ENCODE results near the gene RPP25L. TPM values are rescaled to one million over a fixed set of nuclear protein-coding genes. Genes with fewer than 3 reads are reported as not detected.

RPP25L gene
- polyA plus RNA-seq, 1 experiment: 38.8 TPM

DNA sequence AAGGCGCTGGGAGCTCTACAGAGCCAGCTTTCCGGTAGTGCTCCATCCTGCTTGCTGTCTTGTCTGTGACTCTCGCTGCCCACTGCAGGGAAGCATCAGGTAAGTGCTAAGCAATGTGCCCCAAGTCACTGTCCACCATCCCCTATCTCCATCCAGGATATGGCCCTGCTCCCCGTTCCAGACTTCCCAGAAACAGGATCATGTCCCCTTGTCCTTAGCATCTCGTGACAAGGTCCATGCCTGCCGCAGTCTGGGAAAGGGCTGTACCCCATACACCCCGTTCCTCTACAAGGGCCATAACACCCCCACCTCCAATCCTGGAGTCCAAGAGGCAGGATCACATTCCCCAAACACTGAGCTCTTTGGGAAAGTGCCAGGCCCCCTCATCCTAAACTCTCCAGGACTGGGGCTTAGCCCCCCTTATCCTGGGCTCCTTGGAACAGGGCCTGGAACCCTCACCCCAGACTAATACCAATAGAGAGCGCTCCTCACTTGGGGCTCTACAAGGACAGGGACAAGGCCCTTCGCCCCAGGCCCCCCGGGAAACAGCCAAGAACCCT, 566 bp downstream of the RPP25L start:
- TF ChIP-seq, protein P1, sequence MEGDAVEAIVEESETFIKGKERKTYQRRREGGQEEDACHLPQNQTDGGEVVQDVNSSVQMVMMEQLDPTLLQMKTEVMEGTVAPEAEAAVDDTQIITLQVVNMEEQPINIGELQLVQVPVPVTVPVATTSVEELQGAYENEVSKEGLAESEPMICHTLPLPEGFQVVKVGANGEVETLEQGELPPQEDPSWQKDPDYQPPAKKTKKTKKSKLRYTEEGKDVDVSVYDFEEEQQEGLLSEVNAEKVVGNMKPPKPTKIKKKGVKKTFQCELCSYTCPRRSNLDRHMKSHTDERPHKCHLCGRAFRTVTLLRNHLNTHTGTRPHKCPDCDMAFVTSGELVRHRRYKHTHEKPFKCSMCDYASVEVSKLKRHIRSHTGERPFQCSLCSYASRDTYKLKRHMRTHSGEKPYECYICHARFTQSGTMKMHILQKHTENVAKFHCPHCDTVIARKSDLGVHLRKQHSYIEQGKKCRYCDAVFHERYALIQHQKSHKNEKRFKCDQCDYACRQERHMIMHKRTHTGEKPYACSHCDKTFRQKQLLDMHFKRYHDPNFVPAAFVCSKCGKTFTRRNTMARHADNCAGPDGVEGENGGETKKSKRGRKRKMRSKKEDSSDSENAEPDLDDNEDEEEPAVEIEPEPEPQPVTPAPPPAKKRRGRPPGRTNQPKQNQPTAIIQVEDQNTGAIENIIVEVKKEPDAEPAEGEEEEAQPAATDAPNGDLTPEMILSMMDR (IDR thresholded peaks at IDR 0.05; ENCODE audit: insufficient read depth, low read depth, low read length): no peak
- CTCF ChIA-PET: interaction anchor here (1.1 to 5.9 kb wide), 6 partner anchors 9 to 91 kb away, joined by 4 to 112 read pairs (median 8); partner anchors contain the start of genes DCTN3 and SIGMAR1
- Histone ChIP-seq H3K4me3 (ENCODE audit: low read depth, low read length) (peak overlapping the region; percentile 70), H3K36me3 (ENCODE audit: control insufficient read depth, insufficient read depth, low read length) (peaks cover 3% of the 10 kb centered on the region), H3K27me3 (ENCODE audit: control insufficient read depth, insufficient read depth, low read length) (no peaks in the 10 kb centered on the region)
- DNase-seq (ENCODE audit: low read depth): no peak
- POLR2A ChIA-PET: no interaction called here

DNA sequence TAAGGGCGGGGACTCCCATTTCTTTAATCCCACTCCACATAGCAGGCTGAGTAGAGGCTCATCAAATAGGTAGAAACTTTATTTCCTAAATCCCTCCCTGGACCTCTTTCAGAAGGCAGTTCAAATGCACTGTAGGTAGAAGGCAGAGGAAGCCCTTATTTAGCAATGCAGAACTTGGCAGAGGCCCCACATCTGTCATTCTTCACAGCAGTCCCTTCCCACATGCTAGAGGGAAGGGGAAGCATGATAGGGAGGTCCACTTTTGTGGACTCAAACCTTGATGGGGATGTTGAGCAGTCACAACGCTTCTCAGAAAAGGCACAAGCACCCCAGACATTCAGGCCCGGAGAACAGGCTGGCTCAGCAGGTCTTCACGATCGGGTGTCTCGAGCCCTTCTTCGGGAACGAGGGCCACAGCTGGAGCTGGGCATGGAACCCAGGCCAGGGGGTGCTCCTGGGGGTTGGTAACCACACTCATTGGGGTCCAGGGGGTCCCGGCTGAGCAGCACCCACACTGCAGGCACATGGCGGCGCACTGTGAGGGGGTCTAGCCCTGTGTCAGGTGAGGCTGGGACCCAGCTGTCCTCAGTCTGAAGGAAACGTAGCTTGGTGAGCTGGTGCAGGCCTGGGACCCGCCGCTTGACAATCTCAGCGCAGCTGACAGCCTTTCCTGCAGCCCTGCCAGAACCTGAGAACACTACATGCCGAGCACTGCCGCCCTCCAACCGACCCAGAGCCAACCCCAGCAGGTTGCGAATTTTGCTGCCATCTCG, 1.3 kb downstream of the RPP25L start:
- Histone ChIP-seq H3K27me3 (ENCODE audit: control insufficient read depth, insufficient read depth, low read length) (no peaks in the 10 kb centered on the region), H3K4me3 (ENCODE audit: low read depth, low read length) (no peak overlapping the region), H3K36me3 (ENCODE audit: control insufficient read depth, insufficient read depth, low read length) (no peaks in the 10 kb centered on the region; the same call in 1 of the 2 replicates)
- CTCF ChIA-PET: interaction anchor here (1.1 to 5.9 kb wide), 6 partner anchors 8 to 92 kb away, joined by 4 to 112 read pairs (median 8); partner anchors contain the start of genes DCTN3 and SIGMAR1
- no peak for DNase-seq (ENCODE audit: low read depth)
- POLR2A ChIA-PET: no interaction called here
- TF ChIP-seq, protein P1 (IDR thresholded peaks at IDR 0.05; ENCODE audit: insufficient read depth, low read depth, low read length): no peak

DNA sequence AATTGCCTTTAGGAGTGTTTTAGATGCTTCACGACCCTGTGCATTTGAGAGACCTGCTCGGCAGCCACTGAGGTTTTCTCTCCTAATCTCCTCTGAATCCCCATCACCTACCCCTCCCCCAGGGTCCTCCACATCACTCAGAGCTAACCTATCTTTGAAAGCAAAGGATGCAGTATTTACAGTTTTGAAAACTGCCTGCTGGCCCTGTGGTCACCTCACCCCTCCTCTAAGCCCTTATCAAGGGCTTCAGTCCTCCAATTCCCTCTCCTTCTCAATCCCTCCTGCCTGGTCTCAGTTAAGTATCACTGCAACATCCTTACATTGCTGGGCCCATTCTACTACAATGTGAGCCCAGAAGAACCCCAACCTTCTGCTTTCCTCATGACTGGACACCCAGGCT, 4.6 kb downstream of the RPP25L start:
- no peak overlapping the region for H3K4me3 ChIP-seq (ENCODE audit: low read depth, low read length)
- H3K27me3 ChIP-seq (ENCODE audit: control insufficient read depth, insufficient read depth, low read length): peaks cover 4% of the 10 kb centered on the region
- TF ChIP-seq, protein P1 (IDR thresholded peaks at IDR 0.05; ENCODE audit: insufficient read depth, low read depth, low read length): no peak
- CTCF ChIA-PET: interaction anchor here (0.6 to 5.3 kb wide), 4 partner anchors 16 to 59 kb away, joined by 3 to 26 read pairs (median 3); no protein-coding TSS in a partner anchor
- no peaks in the 10 kb centered on the region for H3K36me3 ChIP-seq (ENCODE audit: control insufficient read depth, insufficient read depth, low read length)
- POLR2A ChIA-PET: no interaction called here
- DNase-seq (ENCODE audit: low read depth): no peak

GRCh38 chr9:34606905-34607304, 5.0 kb downstream of the RPP25L start:
- no peak for DNase-seq (ENCODE audit: low read depth)
- Histone ChIP-seq H3K4me3 (ENCODE audit: low read depth, low read length) (no peak overlapping the region), H3K27me3 (ENCODE audit: control insufficient read depth, insufficient read depth, low read length) (peaks cover 4% of the 10 kb centered on the region), H3K36me3 (ENCODE audit: control insufficient read depth, insufficient read depth, low read length) (no peaks in the 10 kb centered on the region)
- POLR2A ChIA-PET: no interaction called here
- TF ChIP-seq, protein P1 (IDR thresholded peaks at IDR 0.05; ENCODE audit: insufficient read depth, low read depth, low read length): no peak
- CTCF ChIA-PET: interaction anchor here (1.0 to 5.3 kb wide), 4 partner anchors 12 to 59 kb away, joined by 3 to 26 read pairs (median 3); no protein-coding TSS in a partner anchor

- ChIA-PET POLR2A (no interaction called here), CTCF (interaction anchor here (0.8 to 5.3 kb wide), 5 partner anchors 11 to 202 kb away, joined by 3 to 37 read pairs (median 26); no protein-coding TSS in a partner anchor)
- TF ChIP-seq, protein P1 (IDR thresholded peaks at IDR 0.05; ENCODE audit: insufficient read depth, low read depth, low read length): no peak
- H3K27me3 ChIP-seq (ENCODE audit: control insufficient read depth, insufficient read depth, low read length): peaks cover 4% of the 10 kb centered on the region
- H3K36me3 ChIP-seq (ENCODE audit: control insufficient read depth, insufficient read depth, low read length): no peaks in the 10 kb centered on the region
- no peak for DNase-seq (ENCODE audit: low read depth)
- H3K4me3 ChIP-seq (ENCODE audit: low read depth, low read length): no peak overlapping the region
Observed at GRCh38 chr9:34606190-34606589, 5.7 kb downstream of the RPP25L start.
